ENCODE results near the gene BDKRB2. TPM values are rescaled to one million over a fixed set of nuclear protein-coding genes. Genes with fewer than 3 reads are reported as not detected.

The BDKRB2 gene
- total RNA-seq, 1 experiment from 2014 or later, result 0.05 TPM

DNA sequence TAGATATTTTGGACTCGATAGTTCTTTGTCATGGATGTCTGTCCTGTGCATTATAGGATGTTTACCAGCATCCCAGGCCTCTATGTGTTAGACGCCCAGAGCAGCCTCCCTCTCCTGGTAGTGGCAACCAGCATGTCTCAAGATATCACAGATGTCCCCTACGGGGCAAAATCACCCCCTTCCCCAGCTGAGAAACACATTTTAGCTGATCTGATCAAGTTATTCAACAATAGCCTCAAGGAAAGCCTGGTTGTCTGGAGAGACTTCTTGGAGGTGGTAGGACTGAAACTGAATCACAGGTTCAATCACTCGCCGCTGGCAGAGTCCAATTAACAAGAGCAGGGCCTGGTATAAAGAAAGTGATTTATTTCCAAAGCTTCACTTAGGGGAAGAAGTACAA is 69.0 kb downstream of the BDKRB2 start:
- H3K36me3 ChIP-seq (ENCODE audit: control insufficient read depth, insufficient read depth, low read length), result no peaks in the 10 kb centered on the region
- ChIA-PET CTCF (no interaction called here), POLR2A (no interaction called here)
- no peaks in the 10 kb centered on the region for H3K9me3 ChIP-seq (ENCODE audit: control insufficient read depth, insufficient read depth, low read depth, low read length)
- intact Hi-C loops (cut with micrococcal nuclease; ENCODE audit: unreplicated experiment), result loop anchor here (10.0 kb wide), 1 partner anchor 279 kb away; no protein-coding TSS in a partner anchor
- TF ChIP-seq SIN3A (IDR thresholded peaks at IDR 0.05; ENCODE audit: borderline replicate concordance, insufficient read depth, low read depth, low read length), result no peak
- TF ChIP-seq, protein P1, sequence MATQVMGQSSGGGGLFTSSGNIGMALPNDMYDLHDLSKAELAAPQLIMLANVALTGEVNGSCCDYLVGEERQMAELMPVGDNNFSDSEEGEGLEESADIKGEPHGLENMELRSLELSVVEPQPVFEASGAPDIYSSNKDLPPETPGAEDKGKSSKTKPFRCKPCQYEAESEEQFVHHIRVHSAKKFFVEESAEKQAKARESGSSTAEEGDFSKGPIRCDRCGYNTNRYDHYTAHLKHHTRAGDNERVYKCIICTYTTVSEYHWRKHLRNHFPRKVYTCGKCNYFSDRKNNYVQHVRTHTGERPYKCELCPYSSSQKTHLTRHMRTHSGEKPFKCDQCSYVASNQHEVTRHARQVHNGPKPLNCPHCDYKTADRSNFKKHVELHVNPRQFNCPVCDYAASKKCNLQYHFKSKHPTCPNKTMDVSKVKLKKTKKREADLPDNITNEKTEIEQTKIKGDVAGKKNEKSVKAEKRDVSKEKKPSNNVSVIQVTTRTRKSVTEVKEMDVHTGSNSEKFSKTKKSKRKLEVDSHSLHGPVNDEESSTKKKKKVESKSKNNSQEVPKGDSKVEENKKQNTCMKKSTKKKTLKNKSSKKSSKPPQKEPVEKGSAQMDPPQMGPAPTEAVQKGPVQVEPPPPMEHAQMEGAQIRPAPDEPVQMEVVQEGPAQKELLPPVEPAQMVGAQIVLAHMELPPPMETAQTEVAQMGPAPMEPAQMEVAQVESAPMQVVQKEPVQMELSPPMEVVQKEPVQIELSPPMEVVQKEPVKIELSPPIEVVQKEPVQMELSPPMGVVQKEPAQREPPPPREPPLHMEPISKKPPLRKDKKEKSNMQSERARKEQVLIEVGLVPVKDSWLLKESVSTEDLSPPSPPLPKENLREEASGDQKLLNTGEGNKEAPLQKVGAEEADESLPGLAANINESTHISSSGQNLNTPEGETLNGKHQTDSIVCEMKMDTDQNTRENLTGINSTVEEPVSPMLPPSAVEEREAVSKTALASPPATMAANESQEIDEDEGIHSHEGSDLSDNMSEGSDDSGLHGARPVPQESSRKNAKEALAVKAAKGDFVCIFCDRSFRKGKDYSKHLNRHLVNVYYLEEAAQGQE (IDR thresholded peaks at IDR 0.05; ENCODE audit: insufficient read depth in 1 of 2, low read depth in 2 of 2, low read length in 1 of 2), result no peak
- no peak for TF ChIP-seq TCF7L2 (IDR thresholded peaks at IDR 0.05; ENCODE audit: low read depth, low read length)
- no peak for TF ChIP-seq POLR2AphosphoS5 (IDR thresholded peaks at IDR 0.05; ENCODE audit: low read depth, low read length)
- TF ChIP-seq, protein P2, sequence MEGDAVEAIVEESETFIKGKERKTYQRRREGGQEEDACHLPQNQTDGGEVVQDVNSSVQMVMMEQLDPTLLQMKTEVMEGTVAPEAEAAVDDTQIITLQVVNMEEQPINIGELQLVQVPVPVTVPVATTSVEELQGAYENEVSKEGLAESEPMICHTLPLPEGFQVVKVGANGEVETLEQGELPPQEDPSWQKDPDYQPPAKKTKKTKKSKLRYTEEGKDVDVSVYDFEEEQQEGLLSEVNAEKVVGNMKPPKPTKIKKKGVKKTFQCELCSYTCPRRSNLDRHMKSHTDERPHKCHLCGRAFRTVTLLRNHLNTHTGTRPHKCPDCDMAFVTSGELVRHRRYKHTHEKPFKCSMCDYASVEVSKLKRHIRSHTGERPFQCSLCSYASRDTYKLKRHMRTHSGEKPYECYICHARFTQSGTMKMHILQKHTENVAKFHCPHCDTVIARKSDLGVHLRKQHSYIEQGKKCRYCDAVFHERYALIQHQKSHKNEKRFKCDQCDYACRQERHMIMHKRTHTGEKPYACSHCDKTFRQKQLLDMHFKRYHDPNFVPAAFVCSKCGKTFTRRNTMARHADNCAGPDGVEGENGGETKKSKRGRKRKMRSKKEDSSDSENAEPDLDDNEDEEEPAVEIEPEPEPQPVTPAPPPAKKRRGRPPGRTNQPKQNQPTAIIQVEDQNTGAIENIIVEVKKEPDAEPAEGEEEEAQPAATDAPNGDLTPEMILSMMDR (IDR thresholded peaks at IDR 0.05), result no peak
- ATAC-seq, result no peak
- in situ Hi-C loops (cut with HindIII; ENCODE audit: low pct_unique_long_range_greater_than_20kb, low sequenced_read_pairs), result no loop called here
- BruUV-seq (replicated peaks), result no TSS peak
- DNase-seq (ENCODE audit: low read depth, low spot score), result no peak
- H3K4me1 ChIP-seq (ENCODE audit: control insufficient read depth, insufficient read depth, low read length), result no peaks in the 10 kb centered on the region
- no peak overlapping the region for H3K4me3 ChIP-seq (ENCODE audit: low read depth in 2 of 2, low read length in 2 of 2)
- no peaks in the 10 kb centered on the region for H3K27me3 ChIP-seq (ENCODE audit: control insufficient read depth, insufficient read depth, low read length)
- H3K27ac ChIP-seq (ENCODE audit: low read length), result no peak overlapping the region

DNA sequence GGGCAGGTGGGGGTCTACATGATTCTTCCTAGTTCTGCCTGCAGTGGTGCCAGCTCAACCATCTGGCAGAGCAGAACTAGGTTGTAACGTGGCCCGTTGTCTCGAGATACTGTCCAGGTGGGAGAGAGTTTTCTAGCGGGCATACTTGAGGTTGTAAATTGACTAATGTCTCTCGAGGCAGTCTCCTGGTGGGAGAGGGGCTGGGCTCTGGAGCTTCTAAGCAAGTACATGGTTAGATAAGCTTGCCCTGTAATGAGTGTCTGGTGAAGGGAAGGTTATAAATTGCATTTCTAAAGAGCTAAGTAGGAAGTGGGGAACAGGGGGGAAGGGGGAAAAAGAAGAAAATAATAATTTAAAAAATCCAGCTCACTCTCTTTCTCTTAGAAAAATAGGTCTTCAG is 69.5 kb downstream of the BDKRB2 start:
- ChIA-PET CTCF (no interaction called here), POLR2A (no interaction called here)
- Histone ChIP-seq H3K4me1 (ENCODE audit: control insufficient read depth, insufficient read depth, low read length) (no peaks in the 10 kb centered on the region), H3K4me3 (ENCODE audit: low read depth in 2 of 2, low read length in 2 of 2) (no peak overlapping the region), H3K36me3 (ENCODE audit: control insufficient read depth, insufficient read depth, low read length) (no peaks in the 10 kb centered on the region), H3K27ac (ENCODE audit: low read length) (no peak overlapping the region), H3K27me3 (ENCODE audit: control insufficient read depth, insufficient read depth, low read length) (no peaks in the 10 kb centered on the region), H3K9me3 (ENCODE audit: control insufficient read depth, insufficient read depth, low read depth, low read length) (no peaks in the 10 kb centered on the region)
- no peak for ATAC-seq
- in situ Hi-C loops (cut with HindIII; ENCODE audit: low pct_unique_long_range_greater_than_20kb, low sequenced_read_pairs), result no loop called here
- intact Hi-C loops (cut with micrococcal nuclease; ENCODE audit: unreplicated experiment), result loop anchor here (10.0 kb wide), 1 partner anchor 279 kb away; no protein-coding TSS in a partner anchor
- TF ChIP-seq, protein P2 (IDR thresholded peaks at IDR 0.05), result no peak
- TF ChIP-seq POLR2AphosphoS5 (IDR thresholded peaks at IDR 0.05; ENCODE audit: low read depth, low read length), result no peak
- no peak for TF ChIP-seq SIN3A (IDR thresholded peaks at IDR 0.05; ENCODE audit: borderline replicate concordance, insufficient read depth, low read depth, low read length)
- TF ChIP-seq, protein P1 (IDR thresholded peaks at IDR 0.05; ENCODE audit: insufficient read depth in 1 of 2, low read depth in 2 of 2, low read length in 1 of 2), result no peak
- TF ChIP-seq TCF7L2 (IDR thresholded peaks at IDR 0.05; ENCODE audit: low read depth, low read length), result no peak
- no TSS peak for BruUV-seq (replicated peaks)
- DNase-seq (ENCODE audit: low read depth, low spot score), result no peak
